H1 (cell line): Measurements from ENCODE around the gene OSR1. TPM values are rescaled to one million over a fixed set of nuclear protein-coding genes. Genes with fewer than 3 reads are reported as not detected.

Experiments used
- CTCF ChIA-PET: fragments of 300-600 bp; sonication (Branson Sonifier 250); formaldehyde crosslinking; loops from one replicate; lab custom pipeline; 2021; ENCODE audit not compliant: partially characterized antibody; lab: Charles Lee
- POLR2A ChIA-PET: fragments of 300-600 bp; sonication (Branson Sonifier 250); formaldehyde crosslinking; loops from one replicate; lab custom pipeline; 2021; ENCODE audit warnings: inconsistent platforms; ENCODE audit not compliant: partially characterized antibody; lab: Charles Lee
- DNase-seq, 2 experiments: peaks; one replicate each; pipeline versions ENCODE4 v3.0.0 to v3.0.0-alpha.2; 2010 to 2022; ENCODE audit warnings: low spot score in 2 of 2, low read depth in 1 of 2, mixed read lengths in 1 of 2
- FAIRE-seq: peaks from 2 replicates; lab custom pipeline; 2011; peaks lifted over from hg19 to GRCh38; lab: Jason Lieb, UNC
- H2AFZ ChIP-seq: 2 replicates; pipeline ENCODE4 v1.8.1; 2012; ENCODE audit warnings: low read length, inconsistent platforms
- H2AK5ac ChIP-seq: 2 replicates; pipeline ENCODE4 v1.6.1; 2013; ENCODE audit warnings: low read depth, low read length
- H2BK120ac ChIP-seq: replicated peaks from 2 replicates; pipeline ENCODE3; 2013; ENCODE audit warnings: low read depth, low read length, inconsistent platforms
- H2BK12ac ChIP-seq: 2 replicates; pipeline ENCODE4 v1.6.1; 2013; ENCODE audit warnings: low read depth, low read length
- H2BK15ac ChIP-seq: 2 replicates; pipeline ENCODE4 v1.6.1; 2013; ENCODE audit warnings: low read length
- H2BK20ac ChIP-seq: 2 replicates; pipeline ENCODE4 v1.6.1; 2013; ENCODE audit warnings: low read length
- H2BK5ac ChIP-seq: 2 replicates; pipeline ENCODE4 v1.6.1; 2013; ENCODE audit warnings: low read depth, low read length
- H3K14ac ChIP-seq: 2 replicates; pipeline ENCODE4 v1.6.1; 2013; ENCODE audit warnings: inconsistent platforms; ENCODE audit not compliant: insufficient read length
- H3K18ac ChIP-seq: 2 replicates; pipeline ENCODE4 v1.6.1; 2013; ENCODE audit warnings: low read length; ENCODE audit errors: extremely low read depth
- H3K23ac ChIP-seq: 2 replicates; pipeline ENCODE4 v1.6.1; 2013; ENCODE audit warnings: inconsistent platforms; ENCODE audit not compliant: insufficient read length
- H3K23me2 ChIP-seq: 2 replicates; pipeline ENCODE4 v1.6.1; 2013; ENCODE audit warnings: low read depth, low read length
- H3K27ac ChIP-seq: 2 replicates; pipeline ENCODE4 v1.6.1; 2011; ENCODE audit warnings: low read depth, low read length, inconsistent platforms
- H3K27me3 ChIP-seq, 4 experiments: replicated peaks in 1 of 4; 1 replicate in 1 of 4; 2 replicates in 3 of 4; pipeline versions ENCODE4 v1.6.1 to v1.8.1; 2011 to 2013; ENCODE audit warnings: low read length in 3 of 4, mild to moderate bottlenecking in 3 of 4, inconsistent platforms in 2 of 4, mixed read lengths in 2 of 4, moderate library complexity in 1 of 4; ENCODE audit not compliant: control insufficient read depth in 3 of 4, insufficient read depth in 3 of 4; ENCODE audit errors: extremely low read depth in 1 of 4
- H3K36me3 ChIP-seq, 4 experiments: 2 replicates each; pipeline versions ENCODE4 v1.6.1 to v1.8.1; 2011 to 2013; ENCODE audit warnings: mild to moderate bottlenecking in 4 of 4, low read length in 3 of 4, moderate library complexity in 2 of 4, control low read depth in 1 of 4, inconsistent platforms in 1 of 4; ENCODE audit not compliant: insufficient read depth in 4 of 4, control insufficient read depth in 2 of 4
- H3K4ac ChIP-seq: replicated peaks from 2 replicates; pipeline ENCODE3; 2013; ENCODE audit warnings: low read length, low read depth, mixed read lengths, inconsistent platforms; ENCODE audit not compliant: insufficient read length
- H3K4me1 ChIP-seq, 4 experiments: replicated peaks in 1 of 4; 1 replicate in 1 of 4; 2 replicates in 3 of 4; pipeline versions ENCODE4 v1.6.1 to v1.8.1; 2011 to 2013; ENCODE audit warnings: low read length in 3 of 4, inconsistent platforms in 2 of 4, mixed read lengths in 1 of 4; ENCODE audit not compliant: insufficient read depth in 4 of 4, control insufficient read depth in 3 of 4
- H3K4me2 ChIP-seq, 2 experiments: 2 replicates each; pipeline versions ENCODE4 v1.6.1 to v1.8.1; 2011 to 2013; ENCODE audit warnings: low read depth in 2 of 2, low read length in 2 of 2, control low read depth in 1 of 2, inconsistent platforms in 1 of 2, mild to moderate bottlenecking in 1 of 2; ENCODE audit not compliant: insufficient read depth in 1 of 2
- H3K4me3 ChIP-seq, 4 experiments: fragments of 200-600, 300-600 bp in 1 of 4; sonication (generic), shearing (Covaris generic), sonication (Bioruptor Twin) in 1 of 4; 2 replicates each; pipeline versions ENCODE4 v1.5.1 to v1.8.1; 2011 to 2016; ENCODE audit warnings: low read length in 4 of 4, low read depth in 3 of 4, control low read depth in 2 of 4, inconsistent platforms in 2 of 4, mild to moderate bottlenecking in 2 of 4, mixed read lengths in 1 of 4, moderate library complexity in 1 of 4; ENCODE audit not compliant: insufficient read depth in 2 of 4; ENCODE audit errors: extremely low read depth in 1 of 4
- H3K56ac ChIP-seq: replicated peaks from 2 replicates; pipeline ENCODE3; 2013; ENCODE audit warnings: low read depth, mild to moderate bottlenecking, mixed read lengths, low read length, inconsistent platforms; ENCODE audit not compliant: insufficient read length
- H3K79me1 ChIP-seq: 2 replicates; pipeline ENCODE4 v1.6.1; 2013; ENCODE audit warnings: low read depth, low read length, control low read depth
- H3K79me2 ChIP-seq, 2 experiments: 2 replicates each; pipeline versions ENCODE4 v1.6.1 to v1.8.1; 2012 to 2013; ENCODE audit warnings: low read length in 2 of 2, mild to moderate bottlenecking in 2 of 2, inconsistent platforms in 1 of 2; ENCODE audit not compliant: insufficient read depth in 2 of 2, control insufficient read depth in 1 of 2
- H3K9ac ChIP-seq, 4 experiments: replicated peaks in 1 of 4; 1 replicate in 1 of 4; 2 replicates in 3 of 4; pipeline versions ENCODE4 v1.6.1 to v1.8.1; 2011 to 2013; ENCODE audit warnings: low read depth in 3 of 4, low read length in 3 of 4, control low read depth in 2 of 4, mild to moderate bottlenecking in 2 of 4, moderate library complexity in 2 of 4, inconsistent platforms in 1 of 4; ENCODE audit errors: extremely low read depth in 1 of 4
- H3K9me3 ChIP-seq, 2 experiments: 2 replicates each; pipeline versions ENCODE4 v1.6.1 to v1.8.1; 2012 to 2013; ENCODE audit warnings: mild to moderate bottlenecking in 2 of 2, moderate library complexity in 2 of 2, control low read depth in 1 of 2, inconsistent platforms in 1 of 2, low read depth in 1 of 2, low read length in 1 of 2, mixed read lengths in 1 of 2; ENCODE audit not compliant: insufficient read depth in 2 of 2
- H4K20me1 ChIP-seq, 2 experiments: replicated peaks in 1 of 2; 2 replicates each; pipeline versions ENCODE3 to v1.8.1; 2011 to 2013; ENCODE audit warnings: inconsistent platforms in 2 of 2, low read length in 2 of 2, mild to moderate bottlenecking in 1 of 2; ENCODE audit not compliant: insufficient read depth in 2 of 2, control insufficient read depth in 1 of 2
- H4K5ac ChIP-seq: 2 replicates; pipeline ENCODE4 v1.6.1; 2013; ENCODE audit warnings: low read length, low read depth, mixed read lengths, inconsistent platforms; ENCODE audit not compliant: insufficient read length
- H4K8ac ChIP-seq: 2 replicates; pipeline ENCODE4 v1.8.0; 2013; ENCODE audit warnings: mild to moderate bottlenecking, moderate library complexity, low read length, inconsistent platforms; ENCODE audit not compliant: insufficient read depth; ENCODE audit errors: extremely low read depth
- H4K91ac ChIP-seq: replicated peaks from 2 replicates; pipeline ENCODE3; 2013; ENCODE audit warnings: low read length, mixed read lengths, inconsistent platforms; ENCODE audit not compliant: insufficient read length
- CHD1 ChIP-seq: IDR thresholded peaks from 2 replicates; pipeline ENCODE4 v1.6.1; 2012; ENCODE audit warnings: low read depth, low read length, improper control_type of control experiment
- EP300 ChIP-seq, 2 experiments: IDR thresholded peaks; 1 replicate in 1 of 2; 2 replicates in 1 of 2; pipeline ENCODE4 v1.6.1; 2011 to 2012; ENCODE audit warnings: low read depth in 2 of 2, low read length in 2 of 2, mild to moderate bottlenecking in 2 of 2, borderline replicate concordance in 1 of 2, inconsistent platforms in 1 of 2, moderate library complexity in 1 of 2
- EZH2 ChIP-seq: fragments of 200-600 bp; sonication (generic); IDR thresholded peaks from 2 replicates; pipeline ENCODE4 v1.7.1; 2012; ENCODE audit warnings: low read depth, mild to moderate bottlenecking, moderate library complexity, low read length, inconsistent platforms; ENCODE audit not compliant: severe bottlenecking
- MAX ChIP-seq: IDR thresholded peaks from 2 replicates; pipeline ENCODE4 v1.6.1; 2012; ENCODE audit warnings: inconsistent platforms
- SUZ12 ChIP-seq: fragments of 200-600 bp; sonication (generic); IDR thresholded peaks from 2 replicates; pipeline ENCODE4 v1.6.1; 2012; ENCODE audit warnings: mild to moderate bottlenecking, inconsistent platforms, low read length, moderate library complexity, mixed read lengths
- WGBS, 2 experiments: shearing (Covaris generic) in 1 of 2; methylation state at CpG; one replicate each; pipeline versions ENCODE4 v1.1.6 to v1.1.7; 2013 to 2015; ENCODE audit warnings: low lambda C conversion rate in 2 of 2, mixed read lengths in 2 of 2, inconsistent platforms in 1 of 2, low coverage in 1 of 2, missing lambda C conversion rate in 1 of 2; ENCODE audit not compliant: insufficient replicate concordance in 2 of 2, insufficient coverage in 1 of 2, insufficient read length in 1 of 2; ENCODE audit errors: extremely low coverage in 1 of 2, missing lambda C conversion rate in 1 of 2; 5-methylcytosine and 5-hydroxymethylcytosine counted together
- polyA plus RNA-seq, 7 experiments: library from polyadenylated mRNA; depleted of rRNA in 3 of 7; stranded (reverse) in 5 of 7; unstranded in 2 of 7; fragments of >200 nt in 5 of 7; fragments of 200-250 nt in 2 of 7; gene quantifications; 1 replicate in 5 of 7; 2 replicates in 1 of 7; 4 replicates in 1 of 7; pipeline versions ENCODE4 v1.2.1 to v1.2.3, GENCODE V29; 2011 to 2013; ENCODE audit warnings: missing spikeins in 2 of 7, mixed read lengths in 2 of 7
- total RNA-seq: library from RNA; stranded (reverse); fragmentation: NEBNext Ultra II Directional; extraction: Animal tissue kit (Norgen Biotek cat#: 25700); gene quantifications from 2 replicates; pipeline ENCODE4 v1.2.1, GENCODE V29; 2021

The OSR1 gene
- total and polyA plus RNA-seq, 2 of the 8 experiments (the other 6 are each of a cell fraction or from before 2014, with no cell fraction given), result 0.05 to 0.22 TPM

GRCh38 chr2:19359456-19359855 lies 1.0 kb upstream of the OSR1 start:
- Histone ChIP-seq H3K9ac (no peak overlapping the region), H2BK120ac (no peak overlapping the region), H3K4me3 (peak overlapping the region in 2 of 4 experiments; percentile 39 to 64; a peak in 5 of 8 replicates), H4K91ac (no peak overlapping the region), H2AK5ac (no peak overlapping the region), H3K79me1 (no peaks in the 10 kb centered on the region; the same call in 1 of the 2 replicates), H2BK20ac (no peak overlapping the region), H3K79me2 (no peaks in the 10 kb centered on the region), H3K18ac (no peak overlapping the region), H2BK15ac (no peak overlapping the region), H3K4ac (no peak overlapping the region), H2BK5ac (no peak overlapping the region), H3K23me2 (peaks cover 7% of the 10 kb centered on the region; the same call in 1 of the 2 replicates), H2BK12ac (no peak overlapping the region), H3K27ac (no peak overlapping the region), H2AFZ (no peak overlapping the region), H3K4me2 (peak overlapping the region; percentile 90 to 99; a peak in 3 of 4 replicates), H3K27me3 (peaks cover 93 to 99% (median 97%) of the 10 kb centered on the region in 4 experiments), H3K36me3 (0 out of 8 replicates have a peak, but pooled peaks cover 0 to 6% (median 0%) of the 10 kb centered on the region in 4 experiments), H3K9me3 (no peaks in the 10 kb centered on the region), H3K23ac (no peak overlapping the region), H4K5ac (no peak overlapping the region), H3K56ac (no peak overlapping the region), H3K4me1 (peaks cover 9 to 48% (median 20%) of the 10 kb centered on the region in 4 experiments; a peak in 6 of 7 replicates), H4K20me1 (peaks cover 17 to 46% of the 10 kb centered on the region in 2 experiments), H4K8ac (no peak overlapping the region), H3K14ac (no peak overlapping the region)
- ChIA-PET CTCF (interaction anchor here (1.3 to 5.4 kb wide), 12 partner anchors 9 to 972 kb away, joined by 3 to 104 read pairs (median 6); no protein-coding TSS in a partner anchor), POLR2A (interaction anchor here (2.2 kb wide), 1 partner anchor 10 kb away, joined by 6 read pairs; no protein-coding TSS in a partner anchor)
- DNase-seq (no peak), FAIRE-seq (no peak)
- TF ChIP-seq EZH2 (peak; percentile 71), SUZ12 (peak; percentile 55; the same call in 1 of the 2 replicates), EP300 (IDR thresholded peaks at IDR 0.05; ENCODE audit: borderline replicate concordance in 1 of 2, low read depth in 2 of 2, low read length in 2 of 2) (no peak), MAX (no peak), CHD1 (no peak)
- WGBS, 2 experiments, result 32% methylated on average over 4 of the region's 4 CpGs; no CpG with 5 or more reads in 1 of the 2 experiments
